NCI-H2029 treated with DMSO at 0.1 percent for 48 hours (cell line): ENCODE results near the gene STRIP2.
"Not testable (repeated sequence)": the region's sequence is repeated elsewhere in the genome, so short reads cannot be mapped to it uniquely, and the experiment has no call there.

Experiments used
- DNase-seq: peaks from one replicate; lab custom pipeline; 2025; lab: John Stamatoyannopoulos, UW

Gene STRIP2

GRCh38 chr7:129453510-129454248 is 19.4 kb downstream of the STRIP2 start:
- DNase-seq = no peak

- no peak for DNase-seq
These were observed 20.0 kb downstream of the STRIP2 start for GRCh38 chr7:129454249-129454551.

GRCh38 chr7:129456421-129456820 is 22.2 kb downstream of the STRIP2 start:
- DNase-seq = no peak

GRCh38 chr7:129457101-129457500 is 22.9 kb downstream of the STRIP2 start:
- DNase-seq = no peak

GRCh38 chr7:129458171-129458570 is 23.9 kb downstream of the STRIP2 start:
- DNase-seq = no peak

- DNase-seq = no peak
These were observed 27.6 kb downstream of the STRIP2 start for GRCh38 chr7:129461809-129462208.

- no peak for DNase-seq
These were observed 28.2 kb downstream of the STRIP2 start for GRCh38 chr7:129462420-129462819.

GRCh38 chr7:129464194-129464593 is 30.0 kb downstream of the STRIP2 start:
- DNase-seq = no peak

GRCh38 chr7:129465080-129465479 is 30.8 kb downstream of the STRIP2 start:
- DNase-seq = no peak

- DNase-seq = no peak
These were observed 32.6 kb downstream of the STRIP2 start for GRCh38 chr7:129466796-129467195.

GRCh38 chr7:129468087-129468486 is 33.9 kb downstream of the STRIP2 start:
- no peak for DNase-seq

- no peak for DNase-seq
These were observed 34.3 kb downstream of the STRIP2 start for GRCh38 chr7:129468547-129468946.

- DNase-seq = no peak
These were observed 35.7 kb downstream of the STRIP2 start for GRCh38 chr7:129469930-129470329.

- no peak for DNase-seq
These were observed 36.2 kb downstream of the STRIP2 start for GRCh38 chr7:129470411-129470810.

GRCh38 chr7:129471402-129471827 is 37.2 kb downstream of the STRIP2 start:
- no peak for DNase-seq

GRCh38 chr7:129475931-129476330 is 41.7 kb downstream of the STRIP2 start:
- not testable (repeated sequence) for DNase-seq

GRCh38 chr7:129476398-129476797 is 42.2 kb downstream of the STRIP2 start:
- not testable (repeated sequence) for DNase-seq

GRCh38 chr7:129479831-129480230 is 45.6 kb downstream of the STRIP2 start:
- no peak for DNase-seq

- no peak for DNase-seq
These were observed 46.6 kb downstream of the STRIP2 start for GRCh38 chr7:129480674-129481363.

GRCh38 chr7:129481376-129481775 is 47.1 kb downstream of the STRIP2 start:
- not testable (repeated sequence) for DNase-seq

GRCh38 chr7:129482781-129483180 is 48.5 kb downstream of the STRIP2 start:
- no peak for DNase-seq

GRCh38 chr7:129489491-129489890 is 55.3 kb downstream of the STRIP2 start:
- no peak for DNase-seq

- DNase-seq = no peak
These were observed 58.2 kb downstream of the STRIP2 start for GRCh38 chr7:129492391-129492790.

GRCh38 chr7:129493555-129493954 is 59.3 kb downstream of the STRIP2 start:
- DNase-seq = no peak
